IMR-90 (cell line): Measurements from ENCODE around the gene TWIST1.

ENCODE experiments used
- BHLHE40 ChIP-seq: fragments of 150-350 bp; IDR thresholded peaks from 2 replicates; pipeline ENCODE4 v1.6.1; 2016; ENCODE audit warnings: mild to moderate bottlenecking, low read depth, low read length
- CEBPB ChIP-seq: IDR thresholded peaks from 2 replicates; pipeline ENCODE4 v1.6.1; 2012; ENCODE audit warnings: low read depth, low read length, improper control_type of control experiment
- CTCF ChIP-seq: conservative IDR thresholded peaks from 2 replicates; pipeline ENCODE4 v1.5.1; 2012; ENCODE audit warnings: mild to moderate bottlenecking, low read depth, low read length, improper control_type of control experiment
- MXI1 ChIP-seq: IDR thresholded peaks from 2 replicates; pipeline ENCODE4 v1.6.1; 2012; ENCODE audit warnings: low read depth, mild to moderate bottlenecking, low read length, moderate library complexity, borderline replicate concordance
- POLR2A ChIP-seq: IDR thresholded peaks from 2 replicates; pipeline ENCODE4 v1.6.1; 2012; ENCODE audit warnings: mild to moderate bottlenecking, low read depth, low read length
- RAD21 ChIP-seq: IDR thresholded peaks from 2 replicates; pipeline ENCODE4 v1.6.1; 2012; ENCODE audit warnings: low read length, improper control_type of control experiment
- SMC3 ChIP-seq: fragments of 150-350 bp; IDR thresholded peaks from 2 replicates; pipeline ENCODE4 v1.6.1; 2016; ENCODE audit warnings: low read depth, mild to moderate bottlenecking, antibody characterized with exemption, low read length, moderate library complexity

GRCh38 chr7:19091550-19092200 is 25.8 kb downstream of the TWIST1 start:
- TF ChIP-seq CTCF (no peak), SMC3 (no peak), MXI1 (no peak), CEBPB (no peak), BHLHE40 (no peak), RAD21 (no peak), POLR2A (no peak)
